ENCODE results near the gene ZNF587. TPM values are rescaled to one million over a fixed set of nuclear protein-coding genes. Genes with fewer than 3 reads are reported as not detected.
"Not testable (repeated sequence)": the region's sequence is repeated elsewhere in the genome, so short reads cannot be mapped to it uniquely, and the experiment has no call there.

The ZNF587 gene
- total RNA-seq, 1 donor from 2014 or later: 30.8 TPM

DNA sequence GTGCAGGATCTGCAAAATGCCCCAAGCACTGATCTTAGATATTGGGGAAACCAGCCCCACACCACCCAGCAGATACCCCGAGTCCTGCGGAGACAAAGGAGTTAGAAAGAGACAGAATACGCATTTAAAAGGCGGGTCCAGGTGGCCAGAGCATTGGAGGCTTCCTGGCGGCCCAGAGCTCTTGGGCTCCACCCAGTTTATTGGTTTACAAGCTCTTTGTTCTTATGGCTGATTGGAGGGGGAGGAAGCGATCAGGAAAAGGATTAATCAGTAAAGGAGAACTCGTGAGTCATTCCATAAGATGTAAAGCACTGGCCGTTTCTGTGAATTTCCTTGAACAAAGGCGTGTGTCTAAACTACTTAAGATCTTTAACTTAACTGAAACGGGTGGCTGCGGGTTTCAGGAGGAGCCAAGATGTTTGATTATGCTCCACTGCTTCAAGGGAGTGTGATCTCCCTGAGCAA is 926 bp downstream of the ZNF587 start:
- H3K27ac Mint-ChIP-seq (ENCODE audit: unreplicated experiment): peak overlapping the region; percentile 89
- H3K9me3 Mint-ChIP-seq (ENCODE audit: low read depth): no peaks in the 10 kb centered on the region
- peaks cover 18% of the 10 kb centered on the region for H3K36me3 Mint-ChIP-seq (ENCODE audit: low read depth)
- no peak for DNase-seq (ENCODE audit: low spot score)
- TF ChIP-seq, protein P1, sequence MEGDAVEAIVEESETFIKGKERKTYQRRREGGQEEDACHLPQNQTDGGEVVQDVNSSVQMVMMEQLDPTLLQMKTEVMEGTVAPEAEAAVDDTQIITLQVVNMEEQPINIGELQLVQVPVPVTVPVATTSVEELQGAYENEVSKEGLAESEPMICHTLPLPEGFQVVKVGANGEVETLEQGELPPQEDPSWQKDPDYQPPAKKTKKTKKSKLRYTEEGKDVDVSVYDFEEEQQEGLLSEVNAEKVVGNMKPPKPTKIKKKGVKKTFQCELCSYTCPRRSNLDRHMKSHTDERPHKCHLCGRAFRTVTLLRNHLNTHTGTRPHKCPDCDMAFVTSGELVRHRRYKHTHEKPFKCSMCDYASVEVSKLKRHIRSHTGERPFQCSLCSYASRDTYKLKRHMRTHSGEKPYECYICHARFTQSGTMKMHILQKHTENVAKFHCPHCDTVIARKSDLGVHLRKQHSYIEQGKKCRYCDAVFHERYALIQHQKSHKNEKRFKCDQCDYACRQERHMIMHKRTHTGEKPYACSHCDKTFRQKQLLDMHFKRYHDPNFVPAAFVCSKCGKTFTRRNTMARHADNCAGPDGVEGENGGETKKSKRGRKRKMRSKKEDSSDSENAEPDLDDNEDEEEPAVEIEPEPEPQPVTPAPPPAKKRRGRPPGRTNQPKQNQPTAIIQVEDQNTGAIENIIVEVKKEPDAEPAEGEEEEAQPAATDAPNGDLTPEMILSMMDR (IDR thresholded peaks at IDR 0.05): no peak
- H3K4me1 Mint-ChIP-seq (ENCODE audit: low read depth): peaks cover 21% of the 10 kb centered on the region
- H3K4me3 Mint-ChIP-seq (ENCODE audit: unreplicated experiment): peak overlapping the region; percentile 84
- H3K27me3 Mint-ChIP-seq (ENCODE audit: low read depth): no peaks in the 10 kb centered on the region

DNA sequence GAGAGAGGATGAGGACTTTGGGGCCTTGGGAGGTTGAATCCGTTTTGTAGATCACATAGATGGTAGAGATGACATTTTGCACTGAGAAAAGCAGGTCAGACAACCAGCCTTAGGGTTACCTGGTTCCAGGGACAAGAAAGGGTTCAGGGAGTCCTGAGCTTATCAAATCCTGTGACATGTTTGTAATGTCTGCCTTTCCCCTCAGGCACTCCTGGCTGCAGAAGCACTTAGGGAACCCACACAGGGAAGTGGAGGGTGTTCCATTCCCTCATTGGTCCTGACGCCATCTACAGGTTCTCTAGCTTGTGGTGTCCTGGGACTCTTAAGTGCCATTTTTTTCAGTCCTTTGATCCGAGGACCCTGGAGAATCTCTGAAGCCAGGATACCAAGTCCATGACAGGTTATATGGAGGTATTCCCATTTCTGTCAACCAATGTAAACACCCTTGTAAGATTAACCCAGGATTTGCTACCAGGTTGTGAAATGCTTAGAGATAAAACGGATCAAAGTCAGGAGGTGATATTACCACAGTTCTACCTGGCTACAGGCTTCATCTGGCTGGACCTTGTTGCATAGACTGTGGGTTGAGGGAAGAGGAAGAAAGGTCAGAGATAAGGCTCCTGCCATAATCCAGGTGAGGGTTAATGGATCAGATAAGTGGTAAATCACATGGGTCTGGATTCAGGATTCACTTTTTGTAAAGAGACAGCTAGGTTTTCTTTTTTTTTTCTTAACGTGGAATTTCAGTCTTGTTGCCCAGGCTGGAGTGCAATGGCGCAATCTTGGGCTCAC is 2.3 kb downstream of the ZNF587 start:
- not testable (repeated sequence) for H3K27ac Mint-ChIP-seq (ENCODE audit: unreplicated experiment); H3K4me3 Mint-ChIP-seq (ENCODE audit: unreplicated experiment); H3K9me3 Mint-ChIP-seq (ENCODE audit: low read depth); DNase-seq (ENCODE audit: low spot score); H3K27me3 Mint-ChIP-seq (ENCODE audit: low read depth)
- Mint-ChIP-seq H3K36me3 (ENCODE audit: low read depth) (peaks cover 28% of the 10 kb centered on the region), H3K4me1 (ENCODE audit: low read depth) (peaks cover 21% of the 10 kb centered on the region)

DNA sequence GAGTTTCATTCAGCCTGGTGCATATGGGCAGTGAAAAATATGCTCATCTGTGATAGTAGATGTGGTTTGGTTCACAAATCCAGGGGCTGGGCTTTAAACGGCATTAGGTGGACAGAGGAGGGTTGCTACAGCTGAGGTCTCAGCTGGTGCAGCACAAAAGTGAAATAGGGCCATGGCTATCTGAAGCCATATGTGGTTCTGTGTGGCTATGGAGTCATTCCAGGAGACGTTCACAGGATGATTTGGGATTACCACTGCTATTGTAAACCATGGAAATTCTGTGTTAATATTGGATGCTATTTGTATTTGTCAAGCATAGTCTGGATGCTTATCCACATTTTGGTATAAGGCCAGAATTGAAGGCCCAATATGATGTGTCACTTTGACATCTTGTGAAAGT is 4.5 kb downstream of the ZNF587 start:
- not testable (repeated sequence) for H3K4me3 Mint-ChIP-seq (ENCODE audit: unreplicated experiment); H3K9me3 Mint-ChIP-seq (ENCODE audit: low read depth); DNase-seq (ENCODE audit: low spot score); H3K27me3 Mint-ChIP-seq (ENCODE audit: low read depth); H3K27ac Mint-ChIP-seq (ENCODE audit: unreplicated experiment)
- peaks cover 21% of the 10 kb centered on the region for H3K4me1 Mint-ChIP-seq (ENCODE audit: low read depth)
- H3K36me3 Mint-ChIP-seq (ENCODE audit: low read depth): peaks cover 40% of the 10 kb centered on the region

- not testable (repeated sequence) for H3K27ac Mint-ChIP-seq (ENCODE audit: unreplicated experiment); H3K4me3 Mint-ChIP-seq (ENCODE audit: unreplicated experiment); H3K27me3 Mint-ChIP-seq (ENCODE audit: low read depth); DNase-seq (ENCODE audit: low spot score); H3K4me1 Mint-ChIP-seq (ENCODE audit: low read depth)
- H3K36me3 Mint-ChIP-seq (ENCODE audit: low read depth): peaks cover 77% of the 10 kb centered on the region
- H3K9me3 Mint-ChIP-seq (ENCODE audit: low read depth): peaks cover 34% of the 10 kb centered on the region
Measured at GRCh38 chr19:57862351-57862750, 12.7 kb downstream of the ZNF587 start.

DNA sequence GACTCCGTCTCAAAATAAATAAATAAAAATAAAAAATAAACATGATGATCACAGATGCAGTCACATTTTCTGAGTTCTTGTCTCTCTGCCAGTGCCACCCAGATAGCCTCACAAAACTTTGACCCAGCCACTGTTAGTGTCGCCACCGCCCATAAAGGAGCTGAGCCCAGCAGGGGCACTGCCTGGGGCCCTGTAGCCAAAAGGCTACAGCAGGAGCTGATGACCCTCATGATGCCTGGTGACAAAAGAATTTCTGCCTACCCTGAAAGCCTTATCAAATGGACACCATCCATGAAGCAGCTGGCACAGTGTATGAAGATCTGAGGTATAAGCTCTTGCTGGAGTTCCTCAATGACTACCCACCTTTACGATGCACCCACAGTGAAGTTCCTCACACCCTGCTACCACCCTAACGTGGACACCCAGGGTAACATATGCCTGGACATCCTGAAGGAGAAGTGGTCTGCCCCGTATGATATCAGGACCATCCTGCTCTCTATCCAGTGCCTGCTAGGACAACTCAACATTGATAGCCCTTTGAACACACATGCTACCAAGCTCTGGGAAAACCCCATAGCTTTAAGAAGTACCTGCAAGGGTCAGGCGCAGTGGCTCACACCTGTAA is 18.3 kb downstream of the ZNF587 start:
- DNase-seq (ENCODE audit: low spot score): no peak
- peaks cover 68% of the 10 kb centered on the region for H3K36me3 Mint-ChIP-seq (ENCODE audit: low read depth)
- peak overlapping the region; percentile 5 for H3K27ac Mint-ChIP-seq (ENCODE audit: unreplicated experiment)
- TF ChIP-seq, protein P1 (IDR thresholded peaks at IDR 0.05): no peak
- no peaks in the 10 kb centered on the region for H3K27me3 Mint-ChIP-seq (ENCODE audit: low read depth)
- H3K4me3 Mint-ChIP-seq (ENCODE audit: unreplicated experiment): no peak overlapping the region
- no peaks in the 10 kb centered on the region for H3K4me1 Mint-ChIP-seq (ENCODE audit: low read depth)
- H3K9me3 Mint-ChIP-seq (ENCODE audit: low read depth): peaks cover 43% of the 10 kb centered on the region

DNA sequence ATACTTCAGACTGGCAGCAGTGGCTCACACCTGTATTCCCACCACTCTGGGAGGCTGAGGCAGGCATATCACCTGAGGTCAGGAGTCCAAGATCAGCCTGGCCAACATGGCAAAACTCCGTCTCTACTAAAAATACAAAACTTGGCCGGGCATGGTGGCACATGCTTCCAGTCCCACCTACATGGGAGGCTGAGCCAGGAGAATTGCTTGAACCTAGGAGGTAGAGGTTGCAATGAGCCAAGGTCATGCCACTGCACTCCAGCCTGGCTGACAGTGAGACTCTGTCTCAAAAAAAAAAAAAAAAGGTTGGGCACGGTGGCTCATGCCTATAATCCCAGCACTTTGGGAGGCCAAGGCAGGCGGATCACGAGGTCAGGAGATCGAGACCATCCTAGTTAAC is 20.0 kb downstream of the ZNF587 start:
- not testable (repeated sequence) for H3K27me3 Mint-ChIP-seq (ENCODE audit: low read depth); DNase-seq (ENCODE audit: low spot score); H3K4me3 Mint-ChIP-seq (ENCODE audit: unreplicated experiment); H3K27ac Mint-ChIP-seq (ENCODE audit: unreplicated experiment); H3K4me1 Mint-ChIP-seq (ENCODE audit: low read depth)
- Mint-ChIP-seq H3K9me3 (ENCODE audit: low read depth) (peaks cover 52% of the 10 kb centered on the region), H3K36me3 (ENCODE audit: low read depth) (peaks cover 72% of the 10 kb centered on the region)

- TF ChIP-seq, protein P1 (IDR thresholded peaks at IDR 0.05): no peak
- no peaks in the 10 kb centered on the region for H3K4me1 Mint-ChIP-seq (ENCODE audit: low read depth)
- no peak overlapping the region for H3K27ac Mint-ChIP-seq (ENCODE audit: unreplicated experiment)
- H3K27me3 Mint-ChIP-seq (ENCODE audit: low read depth): no peaks in the 10 kb centered on the region
- DNase-seq (ENCODE audit: low spot score): no peak
- H3K9me3 Mint-ChIP-seq (ENCODE audit: low read depth): peaks cover 50% of the 10 kb centered on the region
- H3K4me3 Mint-ChIP-seq (ENCODE audit: unreplicated experiment): no peak overlapping the region
- H3K36me3 Mint-ChIP-seq (ENCODE audit: low read depth): peaks cover 71% of the 10 kb centered on the region
Measured at GRCh38 chr19:57870225-57870624, 20.6 kb downstream of the ZNF587 start.
